Suprapubic skin (tissue), 4 donors: ENCODE measurements around the gene BLOC1S4. TPM values are rescaled to one million over a fixed set of nuclear protein-coding genes. Genes with fewer than 3 reads are reported as not detected.

Experiments
- DNase-seq, 2 donors: peaks; one replicate each; pipeline ENCODE4 v3.0.0-alpha.2; 2019; ENCODE audit warnings: low spot score in 2 of 2
- H3K27ac ChIP-seq: fragments of 200-600 bp; sonication (generic); one replicate; pipeline ENCODE4 v1.5.1; 2019
- H3K27me3 ChIP-seq: fragments of 200-600 bp; sonication (generic); one replicate; pipeline ENCODE4 v1.5.1; 2019
- H3K36me3 ChIP-seq: fragments of 200-600 bp; sonication (generic); one replicate; pipeline ENCODE4 v1.5.1; 2019
- H3K4me1 ChIP-seq: fragments of 200-600 bp; sonication (generic); one replicate; pipeline ENCODE4 v1.5.1; 2019
- H3K4me3 ChIP-seq: fragments of 200-600 bp; sonication (generic); one replicate; pipeline ENCODE4 v1.5.1; 2019; ENCODE audit warnings: mild to moderate bottlenecking
- H3K9me3 ChIP-seq: fragments of 200-600 bp; sonication (generic); one replicate; pipeline ENCODE4 v1.5.1; 2019
- EP300 ChIP-seq: sonication (generic); formaldehyde crosslinking; IDR thresholded peaks from one replicate; pipeline ENCODE4 v1.6.1; 2017; ENCODE audit warnings: antibody characterized with exemption
- POLR2A ChIP-seq, 2 donors: fragments of 450-650 bp; IDR thresholded peaks; one replicate each; pipeline ENCODE4 v1.6.1; 2017; ENCODE audit warnings: antibody characterized with exemption in 2 of 2, mild to moderate bottlenecking in 2 of 2, moderate library complexity in 2 of 2
- POLR2AphosphoS5 ChIP-seq, 3 donors: sonication (generic); formaldehyde crosslinking; IDR thresholded peaks; one replicate each; pipeline ENCODE4 v1.6.1; 2017; ENCODE audit warnings: antibody characterized with exemption in 3 of 3
- WGBS: methylation state at CpG from one replicate; pipeline ENCODE4 v1.1.5; 2018; 5-methylcytosine and 5-hydroxymethylcytosine counted together
- total RNA-seq, 4 donors: library from RNA; depleted of rRNA; stranded (reverse); fragments of >200 nt; gene quantifications; one replicate each; pipeline ENCODE4 v1.1.0, GENCODE V29; 2016
- TF ChIP-seq, protein P1 (sequence below), 2 donors: fragments of 200-600 bp in 1 of 2; fragments of 450-650 bp in 1 of 2; sonication (generic) in 1 of 2; IDR thresholded peaks; one replicate each; pipeline ENCODE4 v1.5.1; 2016 to 2019; ENCODE audit warnings: antibody characterized with exemption in 2 of 2, mild to moderate bottlenecking in 1 of 2, moderate library complexity in 1 of 2

BLOC1S4 gene
- total RNA-seq, 4 donors from 2014 or later, result 5.1 to 20.2 (median 14.8) TPM

DNA sequence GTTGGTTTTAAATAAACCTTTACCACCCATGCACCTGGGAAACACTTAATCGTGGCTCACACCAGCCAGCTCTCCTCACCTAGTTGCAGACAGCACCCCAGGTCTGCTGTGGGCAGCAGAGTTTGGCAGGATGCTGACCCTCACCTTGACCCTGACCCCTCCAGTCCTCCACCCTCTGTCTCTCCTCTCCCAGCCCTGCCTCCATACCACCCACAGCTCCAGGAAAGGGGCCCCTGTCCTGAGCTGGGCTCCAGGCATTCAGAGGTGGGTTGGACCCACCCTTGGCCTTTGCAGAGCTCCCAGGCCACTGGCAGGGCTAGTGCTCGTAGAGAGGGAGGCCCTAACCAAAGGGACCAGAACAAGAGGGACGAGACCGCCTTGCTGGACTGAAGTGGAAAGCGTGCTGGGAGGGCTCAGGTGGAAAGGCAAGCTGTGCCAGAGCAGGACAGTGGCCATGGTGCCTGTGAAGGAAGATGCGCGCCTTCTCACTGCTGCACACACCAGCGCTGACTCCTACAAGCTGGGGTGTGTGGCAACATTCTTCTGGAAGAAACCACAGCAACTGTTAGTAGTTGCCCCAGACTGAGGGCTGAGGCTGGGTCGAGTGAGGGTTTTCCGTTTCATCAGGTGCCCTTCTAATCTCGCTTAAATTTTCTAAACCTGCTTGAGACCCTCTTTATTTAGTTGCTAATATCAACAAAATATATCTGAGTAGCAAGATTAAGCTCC, 32.9 kb upstream of the BLOC1S4 start:
- Histone ChIP-seq H3K27me3 (no peaks in the 10 kb centered on the region), H3K4me3 (no peak overlapping the region), H3K4me1 (no peaks in the 10 kb centered on the region), H3K36me3 (no peaks in the 10 kb centered on the region), H3K9me3 (no peaks in the 10 kb centered on the region), H3K27ac (no peak overlapping the region)
- DNase-seq, result no peak
- 84% methylated on average over 11 of the region's 11 CpGs for WGBS
- TF ChIP-seq POLR2A (IDR thresholded peaks at IDR 0.05), result no peak

DNA sequence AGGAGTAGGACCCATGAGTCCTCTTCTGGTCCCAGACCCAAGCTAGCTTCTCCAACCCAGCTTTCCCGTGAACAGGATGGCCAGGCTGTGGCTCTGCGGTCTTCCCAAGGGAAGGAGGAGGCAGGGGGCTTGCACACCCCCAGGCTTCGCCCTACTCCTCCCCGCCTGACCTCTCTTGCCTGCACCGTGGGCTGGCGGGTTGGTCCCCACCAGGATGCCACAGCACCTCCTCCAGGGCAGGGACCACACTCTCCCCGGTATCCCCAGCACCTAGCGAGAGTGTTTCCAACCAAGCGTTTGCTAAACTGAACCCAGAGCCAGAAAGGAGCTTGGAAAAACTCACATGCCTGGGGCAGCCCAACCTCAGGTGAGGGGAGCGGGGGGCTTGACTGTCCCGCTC, 31.3 kb upstream of the BLOC1S4 start:
- DNase-seq, result no peak
- Histone ChIP-seq H3K27ac (no peak overlapping the region), H3K36me3 (no peaks in the 10 kb centered on the region), H3K27me3 (no peaks in the 10 kb centered on the region), H3K9me3 (no peaks in the 10 kb centered on the region), H3K4me1 (peaks cover 9% of the 10 kb centered on the region), H3K4me3 (no peak overlapping the region)
- 83% methylated on average over 7 of the region's 11 CpGs for WGBS
- no peak for TF ChIP-seq POLR2A (IDR thresholded peaks at IDR 0.05)
- no peak for TF ChIP-seq POLR2AphosphoS5 (IDR thresholded peaks at IDR 0.05)
- no peak for TF ChIP-seq EP300
- TF ChIP-seq, protein P1, sequence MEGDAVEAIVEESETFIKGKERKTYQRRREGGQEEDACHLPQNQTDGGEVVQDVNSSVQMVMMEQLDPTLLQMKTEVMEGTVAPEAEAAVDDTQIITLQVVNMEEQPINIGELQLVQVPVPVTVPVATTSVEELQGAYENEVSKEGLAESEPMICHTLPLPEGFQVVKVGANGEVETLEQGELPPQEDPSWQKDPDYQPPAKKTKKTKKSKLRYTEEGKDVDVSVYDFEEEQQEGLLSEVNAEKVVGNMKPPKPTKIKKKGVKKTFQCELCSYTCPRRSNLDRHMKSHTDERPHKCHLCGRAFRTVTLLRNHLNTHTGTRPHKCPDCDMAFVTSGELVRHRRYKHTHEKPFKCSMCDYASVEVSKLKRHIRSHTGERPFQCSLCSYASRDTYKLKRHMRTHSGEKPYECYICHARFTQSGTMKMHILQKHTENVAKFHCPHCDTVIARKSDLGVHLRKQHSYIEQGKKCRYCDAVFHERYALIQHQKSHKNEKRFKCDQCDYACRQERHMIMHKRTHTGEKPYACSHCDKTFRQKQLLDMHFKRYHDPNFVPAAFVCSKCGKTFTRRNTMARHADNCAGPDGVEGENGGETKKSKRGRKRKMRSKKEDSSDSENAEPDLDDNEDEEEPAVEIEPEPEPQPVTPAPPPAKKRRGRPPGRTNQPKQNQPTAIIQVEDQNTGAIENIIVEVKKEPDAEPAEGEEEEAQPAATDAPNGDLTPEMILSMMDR (IDR thresholded peaks at IDR 0.05), result no peak

GRCh38 chr4:6686104-6686787, 29.7 kb upstream of the BLOC1S4 start:
- H3K9me3 ChIP-seq, result no peaks in the 10 kb centered on the region
- 97% methylated on average over 3 of the region's 4 CpGs for WGBS
- TF ChIP-seq POLR2A (IDR thresholded peaks at IDR 0.05) (no peak), POLR2AphosphoS5 (IDR thresholded peaks at IDR 0.05) (no peak), EP300 (no peak)
- TF ChIP-seq, protein P1 (IDR thresholded peaks at IDR 0.05), result no peak
- H3K27me3 ChIP-seq, result no peaks in the 10 kb centered on the region
- no peak overlapping the region for H3K4me3 ChIP-seq
- DNase-seq, result no peak
- H3K36me3 ChIP-seq, result no peaks in the 10 kb centered on the region
- no peak overlapping the region for H3K27ac ChIP-seq
- peaks cover 13% of the 10 kb centered on the region for H3K4me1 ChIP-seq

DNA sequence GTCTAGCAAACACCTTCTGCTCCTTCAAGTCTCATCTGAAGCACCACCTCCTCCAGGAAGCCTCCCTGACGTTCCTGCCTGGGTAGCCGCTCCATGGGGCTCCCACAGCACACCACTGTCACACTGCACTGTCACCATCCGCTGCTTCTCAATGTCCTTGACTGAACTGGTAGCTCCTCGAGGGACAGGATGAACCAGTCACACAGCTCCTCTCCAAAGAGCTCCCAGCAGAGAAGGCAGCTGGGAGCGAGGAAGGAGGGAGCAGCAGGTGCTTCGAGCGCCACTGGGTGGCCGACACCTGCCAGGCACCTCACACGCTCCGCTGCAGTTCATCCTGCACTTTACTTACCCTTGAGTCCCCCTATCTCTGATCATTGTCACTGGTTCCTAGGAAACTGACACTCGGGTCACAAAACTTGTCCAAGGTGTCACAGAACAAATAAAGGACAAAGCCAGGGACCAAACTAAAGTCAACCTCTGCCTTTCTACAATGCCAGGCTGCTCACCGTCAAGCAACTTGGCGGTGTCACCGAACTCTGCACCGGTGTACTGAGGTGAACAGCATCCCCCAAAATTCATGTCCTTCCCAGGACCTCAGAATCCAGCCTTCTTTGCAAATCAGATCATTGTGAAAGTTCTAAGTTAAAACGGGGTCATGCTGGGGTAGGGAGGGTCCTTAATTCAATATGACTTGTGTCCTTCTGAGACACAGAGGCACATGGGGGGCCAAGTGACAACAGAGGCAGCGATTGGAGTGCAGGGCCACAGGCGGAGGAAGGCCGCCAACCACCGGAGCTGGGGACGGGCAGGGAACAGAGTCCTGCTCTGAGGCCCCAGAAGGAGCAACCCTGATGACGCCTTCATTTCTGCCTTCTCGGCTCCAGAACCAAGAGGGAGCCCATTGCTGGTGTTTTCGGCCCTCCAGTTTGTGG, 27.8 kb upstream of the BLOC1S4 start:
- 86% methylated on average over 22 of the region's 24 CpGs for WGBS
- no peak for TF ChIP-seq EP300
- TF ChIP-seq, protein P1 (IDR thresholded peaks at IDR 0.05), result peak in 1 of 2 donors; percentile 19
- no peak overlapping the region for H3K4me3 ChIP-seq
- H3K27me3 ChIP-seq, result no peaks in the 10 kb centered on the region
- no peaks in the 10 kb centered on the region for H3K9me3 ChIP-seq
- no peak for DNase-seq
- no peaks in the 10 kb centered on the region for H3K36me3 ChIP-seq
- H3K4me1 ChIP-seq, result peaks cover 15% of the 10 kb centered on the region
- H3K27ac ChIP-seq, result peak overlapping the region; percentile 76

GRCh38 chr4:6688879-6689505, 27.0 kb upstream of the BLOC1S4 start:
- no peaks in the 10 kb centered on the region for H3K27me3 ChIP-seq
- TF ChIP-seq, protein P1 (IDR thresholded peaks at IDR 0.05), result no peak
- no peak for TF ChIP-seq POLR2A (IDR thresholded peaks at IDR 0.05)
- no peak for TF ChIP-seq EP300
- TF ChIP-seq POLR2AphosphoS5 (IDR thresholded peaks at IDR 0.05), result no peak
- H3K9me3 ChIP-seq, result no peaks in the 10 kb centered on the region
- DNase-seq, result no peak
- no peaks in the 10 kb centered on the region for H3K36me3 ChIP-seq
- H3K4me3 ChIP-seq, result peak overlapping the region; percentile 11
- H3K4me1 ChIP-seq, result peaks cover 22% of the 10 kb centered on the region
- 47% methylated on average over 17 of the region's 23 CpGs for WGBS
- H3K27ac ChIP-seq, result peak overlapping the region; percentile 76
